Keratinocyte (primary cell): ENCODE results near the gene RAB6D.
"Not testable (repeated sequence)": the region's sequence is repeated elsewhere in the genome, so short reads cannot be mapped to it uniquely, and the experiment has no call there.

Source experiments
- CTCF ChIP-seq, 3 experiments: IDR thresholded peaks in 1 of 3; conservative IDR thresholded peaks in 1 of 3; optimal IDR thresholded peaks in 1 of 3; 2 replicates in 2 of 3; 3 replicates in 1 of 3; pipeline versions ENCODE3 to v1.5.1; 2011; ENCODE audit warnings: low read length in 3 of 3, mild to moderate bottlenecking in 3 of 3, moderate library complexity in 2 of 3, control low read depth in 1 of 3, inconsistent platforms in 1 of 3; ENCODE audit not compliant: insufficient read depth in 2 of 3; ENCODE audit errors: extremely low read depth in 1 of 3
- EZH2 ChIP-seq: IDR thresholded peaks from one replicate; pipeline ENCODE4 v1.6.1; 2012; ENCODE audit warnings: inconsistent platforms, mild to moderate bottlenecking, low read length, moderate library complexity

- not testable (repeated sequence) for TF ChIP-seq CTCF (optimal IDR thresholded peaks at IDR 0.05 in 1 of 3, IDR thresholded peaks at IDR 0.05 in 1 of 3, conservative IDR thresholded peaks at IDR 0.05 in 1 of 3; ENCODE audit: extremely low read depth in 1 of 3, insufficient read depth in 2 of 3, low read length in 3 of 3); EZH2
Measured at GRCh38 chr2:131391953-131392352, 28.0 kb upstream of the RAB6D start.
